Right lobe of liver (tissue), 4 donors: ENCODE results near the gene PKDREJ.

Source experiments
- CTCF ChIP-seq, 4 donors: fragments of 200-600 bp in 3 of 4; fragments of 450-650 bp in 1 of 4; IDR thresholded peaks; one replicate each; pipeline versions ENCODE4 v1.5.1 to v1.8.0; 2016 to 2022; ENCODE audit warnings: antibody characterized with exemption in 4 of 4, mild to moderate bottlenecking in 2 of 4
- POLR2A ChIP-seq: fragments of 450-650 bp; IDR thresholded peaks from one replicate; pipeline ENCODE4 v1.6.1; 2017; ENCODE audit warnings: antibody characterized with exemption, mild to moderate bottlenecking
- donor health status: DM: no; HTN: no; CAD: no.
- donor health status: DM: no; HTN: no; CAD: no.
- donor health status: DM: no; HTN: yes; CAD: no.

GRCh38 chr22:46275455-46276122, 12.4 kb upstream of the PKDREJ start:
- TF ChIP-seq CTCF (IDR thresholded peaks at IDR 0.05) (no peak), POLR2A (no peak)
